Epithelial cell of proximal tubule (primary cell): ENCODE results near the gene G2E3. TPM values are rescaled to one million over a fixed set of nuclear protein-coding genes. Genes with fewer than 3 reads are reported as not detected.

ENCODE experiments used
- DNase-seq: peaks from one replicate; pipeline ENCODE4 v3.0.0-alpha.2; 2011; ENCODE audit warnings: low read depth
- H3K4me3 ChIP-seq: 2 replicates; pipeline ENCODE4 v1.5.1; 2011; ENCODE audit warnings: low read depth, mild to moderate bottlenecking, low read length
- CTCF ChIP-seq: conservative IDR thresholded peaks from 2 replicates; pipeline ENCODE4 v1.5.1; 2012; ENCODE audit warnings: low read depth, mild to moderate bottlenecking, low read length
- total RNA-seq: library from RNA; depleted of rRNA; stranded (reverse); fragments of >200 nt; gene quantifications from 2 replicates; pipeline ENCODE4 v1.2.3, GENCODE V29; 2015

Gene G2E3, protein sequence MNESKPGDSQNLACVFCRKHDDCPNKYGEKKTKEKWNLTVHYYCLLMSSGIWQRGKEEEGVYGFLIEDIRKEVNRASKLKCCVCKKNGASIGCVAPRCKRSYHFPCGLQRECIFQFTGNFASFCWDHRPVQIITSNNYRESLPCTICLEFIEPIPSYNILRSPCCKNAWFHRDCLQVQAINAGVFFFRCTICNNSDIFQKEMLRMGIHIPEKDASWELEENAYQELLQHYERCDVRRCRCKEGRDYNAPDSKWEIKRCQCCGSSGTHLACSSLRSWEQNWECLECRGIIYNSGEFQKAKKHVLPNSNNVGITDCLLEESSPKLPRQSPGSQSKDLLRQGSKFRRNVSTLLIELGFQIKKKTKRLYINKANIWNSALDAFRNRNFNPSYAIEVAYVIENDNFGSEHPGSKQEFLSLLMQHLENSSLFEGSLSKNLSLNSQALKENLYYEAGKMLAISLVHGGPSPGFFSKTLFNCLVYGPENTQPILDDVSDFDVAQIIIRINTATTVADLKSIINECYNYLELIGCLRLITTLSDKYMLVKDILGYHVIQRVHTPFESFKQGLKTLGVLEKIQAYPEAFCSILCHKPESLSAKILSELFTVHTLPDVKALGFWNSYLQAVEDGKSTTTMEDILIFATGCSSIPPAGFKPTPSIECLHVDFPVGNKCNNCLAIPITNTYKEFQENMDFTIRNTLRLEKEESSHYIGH
- total RNA-seq, result 20.0 and 21.4 TPM in 2 replicates

DNA sequence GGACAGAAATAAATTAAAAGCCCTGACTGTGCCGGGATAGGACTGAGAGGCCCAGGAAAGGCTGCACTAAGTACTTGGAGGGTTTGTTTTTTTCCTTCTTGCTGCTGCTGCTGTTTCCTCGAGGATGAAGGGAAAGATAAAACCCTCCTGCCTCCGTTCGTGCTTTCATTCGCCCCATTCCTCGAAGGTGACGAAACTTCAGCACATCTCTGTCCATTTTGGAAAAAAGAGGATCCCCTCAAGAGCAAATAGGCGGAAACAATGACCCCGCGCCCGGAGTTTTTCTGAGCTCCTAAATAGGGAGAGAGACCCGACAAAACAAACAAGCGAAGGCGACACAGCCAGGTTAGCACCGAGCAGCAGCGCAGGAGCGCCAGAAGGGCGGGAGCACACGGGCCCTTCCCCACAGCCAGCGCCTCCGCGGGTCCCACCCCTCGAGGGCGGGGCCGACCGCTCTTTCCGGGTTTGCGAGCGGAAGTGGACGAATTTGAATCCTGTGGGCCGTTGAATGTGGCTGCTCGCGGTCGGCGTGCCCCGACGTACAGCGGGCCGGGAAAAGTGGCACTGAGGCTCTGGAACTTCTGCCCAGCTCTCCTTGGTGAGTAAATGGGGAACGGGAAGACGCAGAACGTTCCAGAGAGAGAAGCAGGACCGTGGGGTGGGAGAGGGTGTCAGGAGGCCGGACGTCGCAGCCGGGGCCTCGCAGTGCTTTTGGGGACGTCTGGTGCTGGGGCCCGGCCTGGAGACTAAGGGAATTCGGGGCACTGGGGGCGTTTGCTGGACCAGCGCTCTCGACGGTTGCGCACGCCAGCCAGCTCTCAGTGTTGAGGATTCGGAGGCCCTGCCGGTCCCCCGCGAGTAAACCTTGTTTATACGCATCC is at the start of gene G2E3:
TSS of gene G2E3 (plus strand) at position 484 of the 881 bp plus-strand sequence. CDS start 21,922 bp downstream, outside the sequence.
- H3K4me3 ChIP-seq, result peak within 1 kb of the TSS; percentile 86
- DNase-seq, result no peak
- no peak for TF ChIP-seq CTCF

DNA sequence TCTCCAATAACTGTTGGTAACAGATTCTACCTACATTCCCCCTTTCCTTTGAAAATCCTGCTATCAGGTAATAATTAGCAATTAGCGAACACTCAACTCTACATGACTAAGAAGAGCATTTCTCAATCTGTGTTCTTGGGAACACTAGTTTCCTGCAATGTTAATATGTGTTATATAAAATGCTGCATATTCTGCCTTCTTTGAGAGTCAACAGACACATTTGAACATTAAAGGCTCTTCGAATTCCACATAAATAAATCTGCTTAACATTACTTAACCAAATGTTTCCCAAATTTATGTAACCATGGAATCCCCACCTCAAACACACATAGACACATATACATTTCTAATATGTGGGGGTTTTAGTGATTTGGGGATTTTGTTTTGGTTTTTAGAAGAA is 41.2 kb upstream of the G2E3 start:
- DNase-seq, result no peak
- H3K4me3 ChIP-seq, result no peak overlapping the region
- TF ChIP-seq CTCF, result no peak

DNA sequence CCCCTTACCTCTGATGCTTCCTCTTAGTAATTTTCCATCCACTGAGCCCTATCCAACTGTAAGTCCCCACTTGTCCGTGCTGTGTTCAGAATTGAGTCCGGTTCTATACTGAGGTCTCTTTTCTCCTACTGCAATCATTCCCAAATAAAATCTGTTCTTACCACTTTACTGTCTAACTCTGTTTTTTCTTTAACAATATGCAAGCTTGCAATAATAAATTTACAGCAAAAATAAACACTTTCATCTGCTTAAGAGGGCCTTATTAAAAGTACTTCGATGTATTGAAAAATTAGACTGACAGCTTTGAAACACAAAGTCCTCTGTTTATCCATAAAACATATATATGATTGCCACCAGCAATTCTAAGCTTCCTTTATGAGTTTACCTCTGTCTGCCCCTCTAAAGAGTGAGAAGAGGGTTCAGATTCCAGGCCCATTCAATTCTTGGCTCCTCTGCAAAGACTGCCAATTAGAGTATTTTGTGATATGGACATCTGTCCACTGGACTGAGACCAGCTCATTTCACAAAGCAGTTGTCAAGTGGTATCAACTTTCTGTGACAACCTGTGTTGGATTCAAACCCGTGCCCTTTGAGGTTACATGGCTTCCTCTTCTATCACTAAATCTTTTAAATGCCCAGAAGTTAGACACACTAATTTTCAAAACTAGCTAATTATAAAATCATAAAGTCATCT is 39.9 kb upstream of the G2E3 start:
- DNase-seq, result no peak
- TF ChIP-seq CTCF, result no peak

DNA sequence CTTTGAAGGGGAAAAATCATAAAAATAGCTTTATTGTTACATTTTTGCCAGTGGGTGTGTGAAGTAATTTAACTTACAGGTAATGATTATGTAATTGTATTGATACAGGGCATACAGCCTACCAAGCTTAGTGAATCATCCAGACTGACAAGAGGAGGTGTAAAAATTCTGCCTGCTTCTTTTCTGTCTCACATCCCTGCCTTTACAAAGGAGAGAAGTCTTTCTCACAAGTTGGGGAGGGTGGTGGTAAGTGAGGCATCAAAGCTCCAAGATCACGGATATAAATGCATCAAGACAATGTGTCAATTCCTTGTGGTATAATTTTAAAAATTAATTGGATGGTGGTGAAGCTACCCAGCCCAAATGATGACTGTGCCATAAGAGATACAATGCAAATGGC is 39.0 kb upstream of the G2E3 start:
- no peak overlapping the region for H3K4me3 ChIP-seq
- TF ChIP-seq CTCF, result no peak
- no peak for DNase-seq

More for the DNA sequence above, 39.9 kb upstream of the G2E3 start:
- no peak overlapping the region for H3K4me3 ChIP-seq

DNA sequence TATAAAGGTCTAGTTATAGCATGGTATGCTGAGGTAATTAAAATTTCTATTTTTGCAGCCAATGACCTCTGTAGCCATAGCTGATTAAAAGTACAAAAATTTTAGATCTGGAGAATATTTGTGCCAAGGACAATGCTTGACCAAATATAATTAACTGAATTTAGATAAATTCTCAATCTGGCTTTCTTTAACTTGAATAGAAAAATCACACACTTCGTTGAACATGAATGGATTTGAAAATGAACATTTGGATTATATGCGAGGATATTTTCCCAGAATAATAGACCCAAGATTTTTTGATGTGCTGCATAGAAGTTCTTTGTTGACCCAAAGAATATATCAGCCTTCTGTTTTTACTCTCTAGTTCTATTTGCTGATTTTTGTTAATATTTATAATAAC is 38.4 kb upstream of the G2E3 start:
- H3K4me3 ChIP-seq, result no peak overlapping the region
- no peak for DNase-seq
- no peak for TF ChIP-seq CTCF
